Measurements from ENCODE around the gene XPO5. TPM values are rescaled to one million over a fixed set of nuclear protein-coding genes. Genes with fewer than 3 reads are reported as not detected.

XPO5 gene
- total and polyA plus RNA-seq, 2 of the 4 experiments (the other 2 are of a cell fraction) = 29.0 to 30.1 TPM

GRCh38 chr6:43570876-43571441, 4.9 kb downstream of the XPO5 start:
- H2AFZ ChIP-seq (replicated peaks; ENCODE audit: low read length, poor library complexity) = no peak overlapping the region
- TF ChIP-seq CHD1 (IDR thresholded peaks at IDR 0.05; ENCODE audit: low read depth, low read length) (no peak), CEBPB (IDR thresholded peaks at IDR 0.05; ENCODE audit: low read depth, low read length) (peak; percentile 75; the same call in 1 of the 2 replicates)
- POLR2A ChIA-PET (ENCODE audit: unreplicated experiment) = no interaction called here
- H3K9me1 ChIP-seq (ENCODE audit: insufficient read depth, low read length) = peaks cover 3% of the 10 kb centered on the region; the same call in 1 of the 2 replicates
- peaks cover 37% of the 10 kb centered on the region for H3K36me3 ChIP-seq (ENCODE audit: control insufficient read depth, insufficient read depth, low read length)
- no peaks in the 10 kb centered on the region for H4K20me1 ChIP-seq (ENCODE audit: insufficient read depth, low read length)
- H2AK9ac ChIP-seq (replicated peaks; ENCODE audit: low read depth, low read length, poor library complexity) = no peak overlapping the region
- WGBS, 2 experiments (ENCODE audit: extremely low coverage in 2 of 2, insufficient read length in 1 of 2) = no CpG with 5 or more reads among the region's 5 CpGs
- H3K79me1 ChIP-seq (ENCODE audit: low read depth in 1 of 2, low read length in 2 of 2) = peaks cover 14 to 27% of the 10 kb centered on the region in 2 experiments
- H2AK5ac ChIP-seq (ENCODE audit: low read depth, low read length) = no peak overlapping the region
- H2BK120ac ChIP-seq (ENCODE audit: low read depth, low read length) = no peak overlapping the region
- ATAC-seq (ENCODE audit: low read depth) = no peak
- H3K14ac ChIP-seq (replicated peaks; ENCODE audit: low read depth, low read length) = no peak overlapping the region
- no TSS peak for BruUV-seq (replicated peaks)
- no peaks in the 10 kb centered on the region for H3K4me1 ChIP-seq (ENCODE audit: control insufficient read depth, insufficient read depth, low read length)
- H2BK15ac ChIP-seq (ENCODE audit: low read depth, low read length) = no peak overlapping the region
- H3K9ac ChIP-seq (ENCODE audit: low read depth, low read length) = no peak overlapping the region
- no peak overlapping the region for H3K4me3 ChIP-seq (ENCODE audit: insufficient read depth, low read depth, low read length)
- H3K23ac ChIP-seq (ENCODE audit: low read depth, low read length) = no peak overlapping the region
- H3K56ac ChIP-seq (ENCODE audit: extremely low read depth, insufficient read depth, low read length) = no peak overlapping the region
- H2BK5ac ChIP-seq (ENCODE audit: low read depth, low read length, poor library complexity, severe bottlenecking) = no peak overlapping the region
- no peak overlapping the region for H3K27ac ChIP-seq (ENCODE audit: insufficient read depth, low read length)
- no peaks in the 10 kb centered on the region for H3K9me3 ChIP-seq (ENCODE audit: control insufficient read depth, insufficient read depth, low read length)
- intact Hi-C loops (cut with micrococcal nuclease) = loop anchor here (5.0 kb wide), 1 partner anchor 34 kb away; no protein-coding TSS in a partner anchor
- DNase-seq = peak; percentile 47
- H4K5ac ChIP-seq (ENCODE audit: low read depth, low read length) = no peak overlapping the region
- H2BK20ac ChIP-seq (ENCODE audit: low read depth, low read length) = no peak overlapping the region
- CTCF ChIA-PET = no interaction called here
- dilution Hi-C loops (cut with HindIII; ENCODE audit: low sequenced_read_pairs, unreplicated experiment) = no loop called here
- in situ Hi-C loops (cut with MboI; ENCODE audit: low sequenced_read_pairs) = loop anchor here (25.0 kb wide), 1 partner anchor 909 kb away; no protein-coding TSS in a partner anchor
- no peak overlapping the region for H3K4me2 ChIP-seq (ENCODE audit: low read depth, low read length)
- H4K91ac ChIP-seq (ENCODE audit: insufficient read depth, low read depth, low read length) = no peak overlapping the region
- H3K27me3 ChIP-seq (ENCODE audit: control insufficient read depth, insufficient read depth, low read length) = no peaks in the 10 kb centered on the region
- H4K8ac ChIP-seq (ENCODE audit: low read depth in 2 of 2, low read length in 2 of 2) = no peak overlapping the region
- no peak overlapping the region for H3K4ac ChIP-seq (ENCODE audit: low read depth, low read length)
- H3K18ac ChIP-seq (ENCODE audit: low read depth, low read length) = no peak overlapping the region
